IPS-15b (cell line): ENCODE measurements around the gene MGAT5B.
"Not testable (repeated sequence)": the region's sequence is repeated elsewhere in the genome, so short reads cannot be mapped to it uniquely, and the experiment has no call there.

Experiments used
- H3K27me3 ChIP-seq: one replicate; pipeline ENCODE4 v1.6.1; 2013; ENCODE audit warnings: low read length; ENCODE audit not compliant: control insufficient read depth, insufficient read depth
- H3K36me3 ChIP-seq: one replicate; pipeline ENCODE4 v1.6.1; 2013; ENCODE audit warnings: low read length; ENCODE audit not compliant: control insufficient read depth, insufficient read depth
- H3K4me1 ChIP-seq: one replicate; pipeline ENCODE4 v1.6.1; 2013; ENCODE audit warnings: mild to moderate bottlenecking, low read length; ENCODE audit not compliant: control insufficient read depth, insufficient read depth
- H3K4me3 ChIP-seq: one replicate; pipeline ENCODE4 v1.5.1; 2013; ENCODE audit warnings: low read depth, low read length
- H3K9ac ChIP-seq: one replicate; pipeline ENCODE4 v1.6.1; 2013; ENCODE audit warnings: low read depth, mild to moderate bottlenecking, low read length
- H3K9me3 ChIP-seq: one replicate; pipeline ENCODE4 v1.6.1; 2013; ENCODE audit warnings: mild to moderate bottlenecking, low read length; ENCODE audit not compliant: control insufficient read depth, insufficient read depth

Gene MGAT5B

GRCh38 chr17:76961869-76962268, 93.7 kb downstream of the MGAT5B start:
- H3K9me3 ChIP-seq = no peaks in the 10 kb centered on the region
- H3K27me3 ChIP-seq = no peaks in the 10 kb centered on the region
- peaks cover 11% of the 10 kb centered on the region for H3K4me1 ChIP-seq
- no peak overlapping the region for H3K4me3 ChIP-seq
- no peaks in the 10 kb centered on the region for H3K36me3 ChIP-seq
- H3K9ac ChIP-seq = no peak overlapping the region

DNA sequence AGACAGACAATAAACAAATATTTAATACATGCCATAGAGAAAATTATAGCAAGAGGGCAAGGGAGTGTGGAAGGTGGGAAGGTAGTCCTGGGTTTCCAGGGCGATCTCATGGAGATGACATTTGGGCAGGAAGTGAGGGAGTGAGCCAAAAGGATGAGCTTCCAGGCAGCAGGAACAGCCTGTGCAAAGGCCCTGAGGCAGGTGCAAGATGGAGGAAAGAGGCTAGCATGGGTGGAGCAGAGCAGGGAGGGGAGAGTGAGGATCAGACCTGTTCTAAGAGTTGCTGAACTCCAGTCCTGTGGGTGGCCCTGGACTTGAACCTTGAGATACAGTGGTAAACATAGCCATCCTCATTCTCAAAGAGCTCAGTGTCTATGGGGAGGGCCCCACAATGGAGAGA, 94.7 kb downstream of the MGAT5B start:
- Histone ChIP-seq H3K36me3 (no peaks in the 10 kb centered on the region), H3K9me3 (no peaks in the 10 kb centered on the region), H3K4me3 (no peak overlapping the region), H3K9ac (no peak overlapping the region), H3K4me1 (peaks cover 5% of the 10 kb centered on the region), H3K27me3 (no peaks in the 10 kb centered on the region)

GRCh38 chr17:76966016-76966415, 97.8 kb downstream of the MGAT5B start:
- Histone ChIP-seq H3K4me1 (peaks cover 8% of the 10 kb centered on the region), H3K27me3 (no peaks in the 10 kb centered on the region), H3K9me3 (no peaks in the 10 kb centered on the region), H3K4me3 (no peak overlapping the region), H3K9ac (no peak overlapping the region), H3K36me3 (no peaks in the 10 kb centered on the region)

DNA sequence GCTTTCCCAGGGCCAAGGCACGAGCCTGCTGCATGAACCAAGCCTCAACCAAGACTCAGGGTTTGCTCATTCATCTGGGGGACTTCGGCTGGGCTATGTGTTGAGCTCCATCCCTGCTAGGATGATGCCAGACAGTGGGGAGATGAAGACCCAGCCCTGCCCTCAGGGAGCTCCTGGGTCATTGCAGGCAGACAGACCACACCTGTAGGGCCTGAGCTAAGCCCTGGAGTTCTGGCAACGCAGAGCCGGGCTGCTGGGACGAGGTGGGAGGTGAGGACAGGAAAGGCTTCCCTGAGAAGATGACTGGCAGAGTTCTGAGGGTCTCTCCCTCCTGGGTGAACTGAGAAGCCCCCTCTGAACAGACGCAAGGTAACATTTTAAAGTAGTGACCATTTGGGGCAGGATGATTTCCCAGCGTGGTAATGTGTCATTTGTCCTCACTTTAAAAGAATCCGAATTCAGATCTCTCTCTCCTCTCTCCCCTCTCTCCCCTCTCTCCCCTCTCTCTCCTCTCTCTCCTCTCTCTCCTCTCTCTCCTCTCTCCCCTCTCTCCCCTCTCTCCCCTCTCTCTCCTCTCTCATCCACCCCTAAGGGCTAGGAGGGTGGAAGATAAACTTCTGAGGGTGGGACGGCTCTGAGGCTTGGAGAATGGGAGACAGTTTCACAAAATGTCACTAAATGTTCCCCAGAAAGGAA, 98.4 kb downstream of the MGAT5B start:
- H3K9ac ChIP-seq = no peak overlapping the region
- H3K9me3 ChIP-seq = no peaks in the 10 kb centered on the region
- peaks cover 8% of the 10 kb centered on the region for H3K4me1 ChIP-seq
- peak overlapping the region; percentile 8 for H3K4me3 ChIP-seq
- no peaks in the 10 kb centered on the region for H3K36me3 ChIP-seq
- H3K27me3 ChIP-seq = no peaks in the 10 kb centered on the region

- Histone ChIP-seq H3K9me3 (no peaks in the 10 kb centered on the region), H3K36me3 (no peaks in the 10 kb centered on the region), H3K4me1 (peaks cover 8% of the 10 kb centered on the region), H3K27me3 (no peaks in the 10 kb centered on the region), H3K9ac (no peak overlapping the region), H3K4me3 (peak overlapping the region; percentile 52)
Measured at GRCh38 chr17:76967762-76968161, 99.6 kb downstream of the MGAT5B start.

DNA sequence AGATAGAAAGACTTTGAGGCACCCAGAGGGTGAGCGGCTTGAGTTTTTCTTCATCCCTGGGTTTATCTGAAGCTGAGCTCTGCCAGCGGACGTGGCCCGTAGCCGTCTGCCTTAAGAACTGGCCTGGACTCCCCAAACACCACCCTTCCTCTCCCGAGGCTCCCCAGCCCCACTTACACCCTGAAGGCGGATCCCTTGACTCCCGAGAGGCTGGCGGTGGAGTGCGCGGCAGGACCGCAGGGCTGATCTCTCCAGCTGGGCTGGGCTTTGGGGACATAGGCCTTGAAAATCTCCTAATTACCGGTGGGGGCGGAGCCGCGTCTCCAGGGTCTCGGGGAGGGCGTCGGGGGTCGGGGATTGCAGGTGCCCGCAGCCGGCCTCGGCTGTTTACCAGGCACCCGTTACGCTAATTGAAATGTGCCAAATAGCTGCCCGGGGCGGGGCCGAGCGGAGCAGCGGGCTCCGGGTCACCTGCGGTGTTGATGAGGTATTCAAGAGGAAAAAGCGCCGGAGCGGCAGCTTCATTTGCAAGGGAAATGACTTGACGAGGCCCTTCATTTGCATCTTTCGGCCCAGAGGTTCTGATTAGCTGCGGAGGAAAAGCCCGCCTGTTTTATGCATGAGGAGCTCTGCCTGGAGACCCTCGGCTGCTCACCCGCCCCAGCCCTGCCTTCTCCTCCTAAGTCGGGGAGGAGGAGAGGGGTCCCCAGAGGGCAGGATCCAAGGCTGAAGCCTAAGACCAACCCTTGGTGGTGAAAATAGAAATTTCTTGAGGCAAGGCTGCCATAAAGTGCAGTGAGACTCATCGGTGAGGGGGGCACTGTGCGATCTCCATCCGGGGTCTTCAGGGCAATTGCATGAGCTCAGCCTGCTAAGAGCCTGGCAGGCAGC, 100.7 kb downstream of the MGAT5B start:
- Histone ChIP-seq H3K27me3 (no peaks in the 10 kb centered on the region), H3K9ac (peak overlapping the region; percentile 70), H3K4me3 (peak overlapping the region; percentile 52)

DNA sequence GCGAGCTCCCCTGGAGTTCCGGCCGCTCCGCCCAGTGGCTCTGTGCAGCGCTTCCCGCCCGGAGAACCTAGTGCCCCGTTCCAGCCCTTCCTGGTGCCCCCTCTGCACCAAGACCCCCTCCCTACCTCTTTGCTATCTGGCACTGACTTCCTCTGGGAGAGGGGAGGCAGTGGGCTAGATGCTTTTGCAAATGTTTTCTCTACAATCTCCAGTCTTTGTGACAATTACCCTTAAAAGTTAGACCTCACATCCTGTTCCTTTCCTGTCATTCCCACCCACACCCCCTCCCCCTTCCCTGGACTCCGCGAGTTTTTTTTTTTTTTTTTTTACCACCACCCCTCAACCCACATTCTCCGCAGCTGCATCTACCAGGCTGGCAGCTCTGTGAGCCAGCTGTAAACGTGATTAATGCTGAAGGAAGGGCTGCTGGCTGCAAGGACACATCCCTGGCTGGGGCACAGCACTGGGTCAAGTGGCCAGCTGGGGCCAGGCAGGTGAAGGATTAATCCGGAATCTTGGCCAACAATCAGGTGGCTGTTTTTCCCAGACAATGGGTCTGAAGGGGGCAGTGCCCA, 101.5 kb downstream of the MGAT5B start:
- Histone ChIP-seq H3K4me3 (peak overlapping the region; percentile 52), H3K4me1 (peaks cover 8% of the 10 kb centered on the region), H3K36me3 (no peaks in the 10 kb centered on the region), H3K27me3 (no peaks in the 10 kb centered on the region), H3K9ac (peak overlapping the region; percentile 70), H3K9me3 (no peaks in the 10 kb centered on the region)

More for the DNA sequence above, 100.7 kb downstream of the MGAT5B start:
- H3K36me3 ChIP-seq = no peaks in the 10 kb centered on the region
- no peaks in the 10 kb centered on the region for H3K9me3 ChIP-seq
- H3K4me1 ChIP-seq = peaks cover 8% of the 10 kb centered on the region

DNA sequence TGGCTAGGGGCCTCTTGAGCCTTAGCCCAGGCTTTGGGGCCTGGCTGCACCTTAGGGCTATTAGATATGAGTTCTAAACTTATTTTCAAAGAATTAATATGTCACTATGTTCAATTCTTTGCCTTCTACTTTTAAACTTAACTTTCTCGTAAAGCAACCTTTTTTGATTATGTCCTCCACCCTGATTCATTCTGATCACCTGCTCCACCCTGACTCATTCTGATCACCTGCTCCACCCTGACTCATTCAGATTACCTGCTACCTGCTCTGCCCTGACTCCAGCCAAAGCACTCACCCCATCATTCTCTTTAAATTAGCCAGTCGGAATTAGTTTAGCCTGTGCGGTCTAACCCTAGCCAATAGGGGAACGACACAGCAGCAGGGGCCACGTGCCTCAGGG, 102.0 kb downstream of the MGAT5B start:
- peak overlapping the region; percentile 52 for H3K4me3 ChIP-seq
- H3K9me3 ChIP-seq, H3K4me1 ChIP-seq, H3K27me3 ChIP-seq, H3K9ac ChIP-seq, H3K36me3 ChIP-seq: not testable (repeated sequence)

GRCh38 chr17:76972046-76972641, 103.9 kb downstream of the MGAT5B start:
- no peaks in the 10 kb centered on the region for H3K36me3 ChIP-seq
- H3K9ac ChIP-seq = no peak overlapping the region
- no peak overlapping the region for H3K4me3 ChIP-seq
- no peaks in the 10 kb centered on the region for H3K27me3 ChIP-seq
- H3K9me3 ChIP-seq = no peaks in the 10 kb centered on the region
- H3K4me1 ChIP-seq = peaks cover 8% of the 10 kb centered on the region

DNA sequence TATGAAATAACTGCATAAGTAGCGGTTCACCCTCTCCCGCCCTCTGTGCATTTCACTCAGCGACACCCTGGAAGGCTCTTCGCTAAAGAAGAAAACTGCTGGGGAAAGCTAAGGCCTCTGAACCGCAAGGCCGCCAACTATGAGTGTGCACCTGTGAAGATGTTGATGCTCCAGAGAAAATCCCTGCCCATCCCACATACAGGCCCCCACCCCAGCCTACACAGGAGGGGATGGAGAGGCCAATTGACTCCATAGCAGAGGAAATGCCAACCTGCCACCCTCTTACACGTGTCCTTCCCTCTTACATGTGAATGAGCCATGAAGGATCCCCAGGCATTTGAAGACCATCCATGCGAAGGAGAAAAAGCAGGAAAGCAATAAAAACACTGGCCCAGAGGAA, 104.8 kb downstream of the MGAT5B start:
- no peak overlapping the region for H3K9ac ChIP-seq
- no peak overlapping the region for H3K4me3 ChIP-seq
- no peaks in the 10 kb centered on the region for H3K9me3 ChIP-seq
- no peaks in the 10 kb centered on the region for H3K27me3 ChIP-seq
- peaks cover 8% of the 10 kb centered on the region for H3K4me1 ChIP-seq
- H3K36me3 ChIP-seq = no peaks in the 10 kb centered on the region

DNA sequence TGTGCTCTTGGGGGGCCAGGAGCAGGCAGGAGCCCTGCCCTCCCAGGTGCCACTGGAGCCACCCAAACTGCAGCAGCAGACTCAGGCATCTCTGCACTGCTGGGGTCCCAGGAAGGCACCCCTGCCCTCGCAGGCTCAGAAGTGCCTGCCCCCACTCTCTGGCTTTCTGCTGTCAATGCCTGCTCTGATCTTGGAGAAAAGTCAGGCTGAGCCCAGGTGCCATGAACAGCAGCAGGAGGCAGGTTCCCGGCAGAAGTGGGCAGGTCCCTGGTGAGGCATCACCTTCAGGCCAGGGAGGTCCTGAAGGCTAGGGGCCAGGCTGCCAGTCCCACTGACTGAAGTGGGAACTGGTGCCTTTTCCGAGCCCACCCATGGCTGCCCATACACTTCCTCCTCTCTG, 106.5 kb downstream of the MGAT5B start:
- H3K4me1 ChIP-seq = peaks cover 8% of the 10 kb centered on the region
- H3K9me3 ChIP-seq = no peaks in the 10 kb centered on the region
- no peak overlapping the region for H3K9ac ChIP-seq
- H3K4me3 ChIP-seq = no peak overlapping the region
- no peaks in the 10 kb centered on the region for H3K27me3 ChIP-seq
- no peaks in the 10 kb centered on the region for H3K36me3 ChIP-seq
